ENCODE data around the gene ABHD8.
A peak's percentile ranks its signal among the peaks of the same experiment; 100 is the strongest.
"Not testable (repeated sequence)": the region's sequence is repeated elsewhere in the genome, so short reads cannot be mapped to it uniquely, and the experiment has no call there.

The ABHD8 gene

GRCh38 chr19:17320435-17320834, 17.2 kb upstream of the ABHD8 start:
- no peak for DNase-seq

- DNase-seq = no peak
Measured at GRCh38 chr19:17319473-17320238, 16.4 kb upstream of the ABHD8 start.

- no peak for DNase-seq
Measured at GRCh38 chr19:17318966-17319365, 15.7 kb upstream of the ABHD8 start.

- no peak for DNase-seq
Measured at GRCh38 chr19:17314007-17314593, 10.9 kb upstream of the ABHD8 start.

GRCh38 chr19:17312189-17313113, 9.2 kb upstream of the ABHD8 start:
- no peak for DNase-seq

GRCh38 chr19:17311455-17312188, 8.4 kb upstream of the ABHD8 start:
- no peak for DNase-seq

GRCh38 chr19:17309965-17310461, 6.8 kb upstream of the ABHD8 start:
- no peak for DNase-seq

- peak; percentile 99 for DNase-seq
Measured at GRCh38 chr19:17309198-17309964, 6.2 kb upstream of the ABHD8 start, which contains the start of gene DDA1. Gene DDA1 (plus strand): TSS chr19:17309563. CDS start chr19:17309655, 92 bp downstream.

GRCh38 chr19:17307876-17308377, 4.7 kb upstream of the ABHD8 start:
- no peak for DNase-seq

- DNase-seq = peak; percentile 37
Measured at GRCh38 chr19:17306285-17306714, 3.1 kb upstream of the ABHD8 start.

- peak; percentile 100 for DNase-seq
Measured at GRCh38 chr19:17305517-17306284, 2.5 kb upstream of the ABHD8 start, which contains the start of gene MRPL34. Gene MRPL34 (plus strand): TSS chr19:17305872. CDS start chr19:17305893, 21 bp downstream.

GRCh38 chr19:17305216-17305516, 1.9 kb upstream of the ABHD8 start:
- DNase-seq = no peak

- DNase-seq = no peak
Measured at GRCh38 chr19:17304386-17305215, 1.4 kb upstream of the ABHD8 start.

- DNase-seq = no peak
Measured at GRCh38 chr19:17303940-17304267, 679 bp upstream of the ABHD8 start.

- no peak for DNase-seq
Measured at GRCh38 chr19:17302391-17303166, 646 bp downstream of the ABHD8 start.

GRCh38 chr19:17300992-17301619, 2.1 kb downstream of the ABHD8 start:
- no peak for DNase-seq

- DNase-seq = no peak
Measured at GRCh38 chr19:17296976-17297375, 6.2 kb downstream of the ABHD8 start.

GRCh38 chr19:17296273-17296672, 7.0 kb downstream of the ABHD8 start:
- no peak for DNase-seq

- DNase-seq = not testable (repeated sequence)
Measured at GRCh38 chr19:17295551-17295950, 7.7 kb downstream of the ABHD8 start.
